PC-9 (cell line): ENCODE measurements around the gene HSPB3.
"Not testable (repeated sequence)": the region's sequence is repeated elsewhere in the genome, so short reads cannot be mapped to it uniquely, and the experiment has no call there.

Source experiments
- CTCF ChIP-seq: fragments of 200-600 bp; sonication (generic); conservative IDR thresholded peaks from 2 replicates; pipeline ENCODE4 v1.6.1; 2017; ENCODE audit warnings: mixed run types, antibody characterized with exemption, mild to moderate bottlenecking, moderate library complexity
- EZH2 ChIP-seq: fragments of 200-600 bp; sonication (generic); IDR thresholded peaks from 2 replicates; pipeline ENCODE4 v1.8.0; 2017; ENCODE audit warnings: antibody characterized with exemption, low read depth

- not testable (repeated sequence) for TF ChIP-seq EZH2, CTCF
These were observed 35.0 kb upstream of the HSPB3 start for GRCh38 chr5:54420511-54420910.
